Spleen (tissue), 7 donors: ENCODE data around the gene IER5.

ENCODE experiments used
- POLR2A ChIP-seq, 3 donors: fragments of 450-650 bp; IDR thresholded peaks; one replicate each; pipeline ENCODE4 v1.5.1; 2017; ENCODE audit warnings: antibody characterized with exemption in 3 of 3, mild to moderate bottlenecking in 1 of 3
- POLR2AphosphoS5 ChIP-seq, 3 donors: sonication (generic); formaldehyde crosslinking; IDR thresholded peaks; one replicate each; pipeline ENCODE4 v1.5.1; 2017; ENCODE audit warnings: antibody characterized with exemption in 3 of 3
- TF ChIP-seq, protein P1 (sequence below), 11 experiments: fragments of 200-600 bp in 7 of 11; fragments of 450-650 bp in 4 of 11; sonication (generic) in 4 of 11; IDR thresholded peaks in 8 of 11; conservative IDR thresholded peaks in 3 of 11; 1 replicate in 7 of 11; 2 replicates in 4 of 11; pipeline versions ENCODE4 v1.4.0 to v1.8.0; 2016 to 2021; ENCODE audit warnings: antibody characterized with exemption in 11 of 11, inconsistent platforms in 4 of 11, mild to moderate bottlenecking in 1 of 11
- donor health status: DM: no; HTN: no; CAD: no; lungs with moderate emphysema.
- donor health status: DM: no; HTN: no; CAD: no.
- donor health status: DM: no; HTN: no; CAD: no.

DNA sequence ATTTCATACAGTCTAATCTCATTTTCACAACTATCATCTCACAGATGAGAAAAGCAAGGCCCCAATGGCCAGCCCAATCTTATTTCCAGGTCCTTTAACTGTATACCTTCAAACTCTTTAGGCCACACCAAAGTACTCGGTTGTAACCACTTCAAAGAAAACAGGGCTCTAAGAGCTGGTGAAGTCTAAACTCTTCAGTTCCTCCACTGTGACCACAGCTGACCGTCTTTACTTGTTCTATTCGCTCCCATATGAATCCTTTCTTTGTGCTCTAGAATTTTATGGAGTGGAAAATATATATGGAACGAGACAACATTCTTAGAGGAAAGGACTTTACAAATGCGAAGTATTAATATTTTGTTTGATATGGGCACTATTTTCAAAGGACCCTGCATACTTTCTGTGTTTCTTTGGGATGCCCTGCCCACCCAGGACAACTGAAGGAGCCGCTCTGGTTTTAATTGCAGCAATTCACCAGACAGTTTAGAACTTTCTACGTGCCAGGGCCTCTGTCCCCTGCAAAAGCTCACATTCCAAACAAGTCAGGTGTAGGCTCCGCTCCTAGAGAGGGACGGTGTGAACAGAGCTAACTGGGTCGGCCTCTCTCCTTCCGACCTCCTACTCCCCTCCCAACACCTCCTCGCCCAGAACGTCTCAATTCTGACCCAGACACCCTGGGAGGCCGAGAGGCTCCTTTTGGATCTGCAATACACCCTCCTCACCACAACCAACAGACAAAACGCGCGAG is 15.7 kb downstream of the IER5 start:
- TF ChIP-seq, protein P1, sequence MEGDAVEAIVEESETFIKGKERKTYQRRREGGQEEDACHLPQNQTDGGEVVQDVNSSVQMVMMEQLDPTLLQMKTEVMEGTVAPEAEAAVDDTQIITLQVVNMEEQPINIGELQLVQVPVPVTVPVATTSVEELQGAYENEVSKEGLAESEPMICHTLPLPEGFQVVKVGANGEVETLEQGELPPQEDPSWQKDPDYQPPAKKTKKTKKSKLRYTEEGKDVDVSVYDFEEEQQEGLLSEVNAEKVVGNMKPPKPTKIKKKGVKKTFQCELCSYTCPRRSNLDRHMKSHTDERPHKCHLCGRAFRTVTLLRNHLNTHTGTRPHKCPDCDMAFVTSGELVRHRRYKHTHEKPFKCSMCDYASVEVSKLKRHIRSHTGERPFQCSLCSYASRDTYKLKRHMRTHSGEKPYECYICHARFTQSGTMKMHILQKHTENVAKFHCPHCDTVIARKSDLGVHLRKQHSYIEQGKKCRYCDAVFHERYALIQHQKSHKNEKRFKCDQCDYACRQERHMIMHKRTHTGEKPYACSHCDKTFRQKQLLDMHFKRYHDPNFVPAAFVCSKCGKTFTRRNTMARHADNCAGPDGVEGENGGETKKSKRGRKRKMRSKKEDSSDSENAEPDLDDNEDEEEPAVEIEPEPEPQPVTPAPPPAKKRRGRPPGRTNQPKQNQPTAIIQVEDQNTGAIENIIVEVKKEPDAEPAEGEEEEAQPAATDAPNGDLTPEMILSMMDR (IDR thresholded peaks at IDR 0.05 in 8 of 11, conservative IDR thresholded peaks at IDR 0.05 in 3 of 11), result peak in 4 of 11 experiments; percentile 15 to 37 (median 35)
- TF ChIP-seq POLR2AphosphoS5 (IDR thresholded peaks at IDR 0.05), result no peak
- no peak for TF ChIP-seq POLR2A (IDR thresholded peaks at IDR 0.05)
